ENCODE results near the gene PMVK.

DNA sequence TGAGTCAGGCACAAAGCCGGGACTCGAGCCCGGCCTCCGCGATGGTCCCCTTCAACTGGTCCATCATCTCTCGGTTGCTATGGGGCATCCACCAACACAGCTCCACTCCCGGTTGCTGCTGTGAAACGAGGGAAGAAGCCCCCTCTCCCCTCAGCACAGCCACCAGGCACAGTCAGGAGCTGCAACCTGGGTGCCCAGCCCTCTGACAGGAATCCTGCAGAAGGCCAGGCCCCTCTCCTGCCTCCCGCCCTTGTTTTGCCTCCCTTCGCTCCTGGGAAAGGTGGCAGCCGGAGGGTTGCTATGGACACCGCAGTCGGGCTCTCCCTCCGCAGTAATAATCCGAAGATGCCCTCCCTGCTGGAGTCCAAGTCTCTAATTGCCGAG is 57.5 kb downstream of the PMVK start:
- no peak for TF ChIP-seq POLR2A (IDR thresholded peaks at IDR 0.05)
- TF ChIP-seq, protein P1, sequence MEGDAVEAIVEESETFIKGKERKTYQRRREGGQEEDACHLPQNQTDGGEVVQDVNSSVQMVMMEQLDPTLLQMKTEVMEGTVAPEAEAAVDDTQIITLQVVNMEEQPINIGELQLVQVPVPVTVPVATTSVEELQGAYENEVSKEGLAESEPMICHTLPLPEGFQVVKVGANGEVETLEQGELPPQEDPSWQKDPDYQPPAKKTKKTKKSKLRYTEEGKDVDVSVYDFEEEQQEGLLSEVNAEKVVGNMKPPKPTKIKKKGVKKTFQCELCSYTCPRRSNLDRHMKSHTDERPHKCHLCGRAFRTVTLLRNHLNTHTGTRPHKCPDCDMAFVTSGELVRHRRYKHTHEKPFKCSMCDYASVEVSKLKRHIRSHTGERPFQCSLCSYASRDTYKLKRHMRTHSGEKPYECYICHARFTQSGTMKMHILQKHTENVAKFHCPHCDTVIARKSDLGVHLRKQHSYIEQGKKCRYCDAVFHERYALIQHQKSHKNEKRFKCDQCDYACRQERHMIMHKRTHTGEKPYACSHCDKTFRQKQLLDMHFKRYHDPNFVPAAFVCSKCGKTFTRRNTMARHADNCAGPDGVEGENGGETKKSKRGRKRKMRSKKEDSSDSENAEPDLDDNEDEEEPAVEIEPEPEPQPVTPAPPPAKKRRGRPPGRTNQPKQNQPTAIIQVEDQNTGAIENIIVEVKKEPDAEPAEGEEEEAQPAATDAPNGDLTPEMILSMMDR (IDR thresholded peaks at IDR 0.05) = no peak
- TF ChIP-seq POLR2AphosphoS5 (IDR thresholded peaks at IDR 0.05; ENCODE audit: insufficient read depth in 1 of 2, low read depth in 1 of 2) = no peak
